Activated naive CD8-positive, alpha-beta T cell treated with anti-CD3 and anti-CD28 coated beads, Interleukin-2, amount 10 ng/mL, durations not matched to agents 7 days and 5 days (primary cell): ENCODE results near the gene PER2. TPM values are rescaled to one million over a fixed set of nuclear protein-coding genes. Genes with fewer than 3 reads are reported as not detected.
"Not testable (repeated sequence)": the region's sequence is repeated elsewhere in the genome, so short reads cannot be mapped to it uniquely, and the experiment has no call there.

ENCODE experiments used
- ATAC-seq: fragments of 150-1000 bp; cut with Tn5 transposase; one replicate; pipeline ENCODE4 v1.10.0; 2021; ENCODE audit warnings: low read depth, moderate library complexity
- POLR2A ChIA-PET: fragments of 350-600 bp; sonication (Branson Sonifier 250); formaldehyde crosslinking; loops from one replicate; lab custom pipeline; 2021; ENCODE audit warnings: antibody characterized with exemption; lab: Charles Lee
- DNase-seq: peaks from one replicate; pipeline ENCODE4 v3.0.0; 2021
- H3K27ac Mint-ChIP-seq: one replicate; pipeline ENCODE4 v1.8.0; 2022; ENCODE audit warnings: mild to moderate bottlenecking, mixed read lengths
- H3K27me3 Mint-ChIP-seq: one replicate; pipeline ENCODE4 v1.8.0; 2022; ENCODE audit warnings: mild to moderate bottlenecking, moderate library complexity, mixed read lengths
- H3K36me3 Mint-ChIP-seq: one replicate; pipeline ENCODE4 v1.8.0; 2021; ENCODE audit warnings: mild to moderate bottlenecking, mixed read lengths
- H3K4me1 Mint-ChIP-seq: one replicate; pipeline ENCODE4 v1.8.0; 2021; ENCODE audit warnings: mixed read lengths
- H3K4me3 Mint-ChIP-seq: one replicate; pipeline ENCODE4 v1.8.0; 2022; ENCODE audit warnings: mild to moderate bottlenecking, moderate library complexity, mixed read lengths
- H3K9me3 Mint-ChIP-seq: one replicate; pipeline ENCODE4 v1.8.0; 2021; ENCODE audit warnings: mixed read lengths
- total RNA-seq, 2 experiments: library from RNA; stranded (reverse); gene quantifications; one replicate each; pipeline ENCODE4 v1.2.3, GENCODE V29; 2021

PER2 gene
- total RNA-seq, 2 experiments from 2014 or later: 13.0 to 13.7 TPM

DNA sequence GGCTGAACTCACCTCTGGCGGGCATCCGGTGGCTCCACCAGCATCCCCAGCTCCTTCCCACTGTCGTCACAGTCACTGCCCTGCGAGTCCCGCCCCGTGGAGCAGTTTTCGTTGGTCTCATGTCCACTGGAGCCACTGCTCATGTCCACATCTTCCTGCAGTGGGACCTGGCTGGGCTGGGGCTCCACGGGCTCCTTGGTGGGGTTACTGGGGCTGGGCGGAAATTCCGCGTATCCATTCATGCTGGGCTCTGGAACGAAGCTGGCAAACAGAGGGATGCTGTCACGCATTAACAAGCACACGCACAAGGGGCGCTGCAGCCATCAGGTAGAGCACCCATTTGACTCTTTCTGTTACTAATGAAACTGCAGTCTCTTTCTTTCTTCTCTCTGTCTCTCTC, 10.7 kb downstream of the PER2 start:
- Mint-ChIP-seq H3K27me3 (no peaks in the 10 kb centered on the region), H3K4me1 (peaks cover 2% of the 10 kb centered on the region), H3K27ac (no peak overlapping the region), H3K4me3 (no peak overlapping the region), H3K36me3 (peaks cover 8% of the 10 kb centered on the region), H3K9me3 (no peaks in the 10 kb centered on the region)
- ATAC-seq (no peak), DNase-seq (no peak)
- POLR2A ChIA-PET: no interaction called here

- Mint-ChIP-seq H3K27ac (no peak overlapping the region), H3K9me3 (no peaks in the 10 kb centered on the region), H3K4me3 (no peak overlapping the region), H3K27me3 (no peaks in the 10 kb centered on the region), H3K36me3 (peaks cover 6% of the 10 kb centered on the region), H3K4me1 (no peaks in the 10 kb centered on the region)
- ATAC-seq (no peak), DNase-seq (no peak)
- POLR2A ChIA-PET: no interaction called here
These were observed 14.1 kb downstream of the PER2 start for GRCh38 chr2:238274152-238274865.

DNA sequence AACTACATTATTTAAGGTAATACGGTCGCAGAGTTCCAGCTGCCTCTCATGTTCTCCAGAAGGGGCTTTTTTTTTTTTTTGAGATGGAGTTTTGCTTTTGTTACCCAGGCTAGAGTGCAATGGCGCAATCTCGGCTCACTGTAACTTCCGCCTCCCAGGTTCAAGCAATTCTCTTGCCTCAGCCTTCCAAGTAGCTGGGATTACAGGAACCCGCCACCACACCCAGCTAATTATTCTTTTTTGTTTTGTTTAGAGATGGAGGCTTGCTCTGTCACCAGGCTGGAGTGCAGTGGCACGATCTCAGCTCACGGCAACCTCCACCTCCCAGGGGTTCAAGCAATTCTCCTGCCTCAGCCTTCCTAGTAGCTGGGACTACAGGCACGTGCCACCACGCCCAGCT, 15.0 kb downstream of the PER2 start:
- H3K9me3 Mint-ChIP-seq, H3K27me3 Mint-ChIP-seq, H3K36me3 Mint-ChIP-seq, ATAC-seq, H3K27ac Mint-ChIP-seq, H3K4me1 Mint-ChIP-seq, H3K4me3 Mint-ChIP-seq, POLR2A ChIA-PET, DNase-seq: not testable (repeated sequence)

GRCh38 chr2:238272156-238272555, 16.3 kb downstream of the PER2 start:
- no peak overlapping the region for H3K4me3 Mint-ChIP-seq
- no peak for ATAC-seq
- H3K36me3 Mint-ChIP-seq: peaks cover 9% of the 10 kb centered on the region
- no peak for DNase-seq
- H3K27me3 Mint-ChIP-seq: no peaks in the 10 kb centered on the region
- peaks cover 2% of the 10 kb centered on the region for H3K4me1 Mint-ChIP-seq
- POLR2A ChIA-PET: no interaction called here
- no peak overlapping the region for H3K27ac Mint-ChIP-seq
- no peaks in the 10 kb centered on the region for H3K9me3 Mint-ChIP-seq

GRCh38 chr2:238271686-238272085, 16.7 kb downstream of the PER2 start:
- H3K4me3 Mint-ChIP-seq, H3K27ac Mint-ChIP-seq, H3K4me1 Mint-ChIP-seq, DNase-seq, H3K36me3 Mint-ChIP-seq, POLR2A ChIA-PET, H3K27me3 Mint-ChIP-seq, H3K9me3 Mint-ChIP-seq, ATAC-seq: not testable (repeated sequence)

- POLR2A ChIA-PET: no interaction called here
- DNase-seq (no peak), ATAC-seq (no peak)
- Mint-ChIP-seq H3K36me3 (peaks cover 8% of the 10 kb centered on the region), H3K27me3 (no peaks in the 10 kb centered on the region), H3K4me3 (no peak overlapping the region), H3K4me1 (peaks cover 4% of the 10 kb centered on the region), H3K27ac (no peak overlapping the region), H3K9me3 (no peaks in the 10 kb centered on the region)
These were observed 17.3 kb downstream of the PER2 start for GRCh38 chr2:238271061-238271554.

DNA sequence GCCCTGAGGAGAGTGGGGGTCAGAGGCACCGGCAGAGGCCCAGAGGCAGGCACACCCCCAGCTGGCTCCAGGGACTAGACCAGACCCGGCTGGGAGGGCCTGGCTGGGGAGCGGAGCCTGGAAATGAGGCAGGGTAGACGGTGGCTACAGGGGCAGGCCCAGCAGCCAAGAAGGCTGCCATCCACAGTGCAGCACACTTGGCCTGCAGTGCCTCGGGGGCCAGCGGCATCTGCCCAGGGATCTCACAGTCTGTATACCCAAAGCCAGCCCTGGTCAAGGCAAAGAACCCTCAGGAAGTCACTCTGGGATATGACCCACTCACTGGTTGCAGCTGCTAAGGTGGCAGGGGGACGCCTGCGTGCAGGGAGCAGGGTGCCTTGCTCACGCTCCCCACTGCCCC, 17.8 kb downstream of the PER2 start:
- DNase-seq: no peak
- POLR2A ChIA-PET: interaction anchor here (0.7 kb wide), 1 partner anchor 109 kb away, joined by 3 read pairs; no protein-coding TSS in a partner anchor
- Mint-ChIP-seq H3K4me3 (no peak overlapping the region), H3K36me3 (peaks cover 8% of the 10 kb centered on the region), H3K27ac (no peak overlapping the region), H3K9me3 (no peaks in the 10 kb centered on the region), H3K4me1 (peaks cover 4% of the 10 kb centered on the region), H3K27me3 (no peaks in the 10 kb centered on the region)
- ATAC-seq: no peak

GRCh38 chr2:238269741-238270140, 18.7 kb downstream of the PER2 start:
- no peak overlapping the region for H3K4me3 Mint-ChIP-seq
- peaks cover 4% of the 10 kb centered on the region for H3K4me1 Mint-ChIP-seq
- DNase-seq: no peak
- H3K9me3 Mint-ChIP-seq: no peaks in the 10 kb centered on the region
- POLR2A ChIA-PET: no interaction called here
- no peaks in the 10 kb centered on the region for H3K27me3 Mint-ChIP-seq
- no peak overlapping the region for H3K27ac Mint-ChIP-seq
- no peak for ATAC-seq
- H3K36me3 Mint-ChIP-seq: peaks cover 10% of the 10 kb centered on the region

DNA sequence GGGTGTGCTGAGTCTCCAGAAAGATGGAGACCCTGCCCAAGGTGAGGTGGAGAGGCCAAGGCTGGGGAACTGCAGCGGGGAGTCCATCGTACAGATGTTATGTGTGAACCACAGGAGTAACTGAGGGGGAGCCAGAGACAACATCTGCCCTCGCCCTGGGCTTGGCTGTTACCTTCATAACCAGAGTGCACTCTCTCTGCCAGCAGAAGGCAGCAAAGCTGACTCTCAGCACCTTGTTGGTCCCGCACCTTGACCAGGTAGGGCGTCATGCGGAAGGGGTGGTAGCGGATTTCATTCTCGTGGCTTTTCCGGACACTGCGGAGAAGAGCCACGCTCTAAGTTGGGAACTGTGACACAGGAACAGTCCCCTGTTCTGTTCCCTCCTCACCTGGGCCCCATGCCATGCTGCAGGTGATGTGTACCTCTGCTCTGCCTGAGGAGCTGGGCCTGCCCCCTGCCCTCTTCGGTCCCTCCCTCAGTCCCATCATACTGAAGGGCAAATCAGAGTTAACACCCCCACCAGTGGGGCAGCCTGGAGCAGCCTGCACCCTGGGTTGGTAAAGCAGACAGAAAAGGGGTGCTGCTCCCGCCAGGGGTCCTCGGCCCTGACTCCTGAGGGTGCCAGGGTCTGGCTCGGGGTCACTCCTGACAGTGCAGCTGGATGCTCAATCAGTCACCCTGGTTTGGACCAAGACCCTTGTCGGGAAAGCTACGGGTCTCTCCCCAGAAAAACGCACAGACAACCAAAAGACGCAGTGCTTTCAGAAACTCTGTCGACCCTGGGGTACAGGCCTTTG, 20.3 kb downstream of the PER2 start:
- Mint-ChIP-seq H3K27ac (no peak overlapping the region), H3K9me3 (no peaks in the 10 kb centered on the region), H3K27me3 (no peaks in the 10 kb centered on the region), H3K4me3 (no peak overlapping the region), H3K36me3 (peaks cover 10% of the 10 kb centered on the region), H3K4me1 (peaks cover 10% of the 10 kb centered on the region)
- no peak for ATAC-seq
- DNase-seq: no peak
- POLR2A ChIA-PET: no interaction called here

DNA sequence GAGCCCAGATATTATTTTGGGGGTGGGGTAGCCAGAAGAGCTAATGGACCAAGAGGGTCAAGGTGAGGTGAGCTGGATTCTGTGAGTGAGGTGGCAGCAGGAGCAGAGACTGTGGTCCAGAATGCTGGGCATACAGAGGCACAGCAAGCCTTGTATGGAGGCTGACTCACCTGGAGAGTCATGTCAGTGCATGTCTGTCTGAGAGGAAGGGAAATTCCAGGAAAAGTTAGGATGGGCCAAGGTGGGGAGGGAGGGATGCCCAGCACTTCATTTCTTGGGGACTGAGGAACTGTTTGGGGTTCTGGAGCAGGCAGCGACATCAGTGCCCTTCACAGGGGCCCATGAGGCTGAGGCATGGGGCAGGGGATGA, 21.1 kb downstream of the PER2 start:
- DNase-seq (no peak), ATAC-seq (no peak)
- Mint-ChIP-seq H3K4me1 (peaks cover 10% of the 10 kb centered on the region), H3K4me3 (no peak overlapping the region), H3K27me3 (no peaks in the 10 kb centered on the region), H3K9me3 (no peaks in the 10 kb centered on the region), H3K36me3 (peaks cover 10% of the 10 kb centered on the region), H3K27ac (no peak overlapping the region)
- POLR2A ChIA-PET: no interaction called here

- Mint-ChIP-seq H3K27me3 (no peaks in the 10 kb centered on the region), H3K9me3 (no peaks in the 10 kb centered on the region), H3K36me3 (peaks cover 10% of the 10 kb centered on the region), H3K4me3 (no peak overlapping the region), H3K27ac (no peak overlapping the region), H3K4me1 (peaks cover 10% of the 10 kb centered on the region)
- no peak for DNase-seq
- no peak for ATAC-seq
- POLR2A ChIA-PET: no interaction called here
These were observed 22.8 kb downstream of the PER2 start for GRCh38 chr2:238265605-238266004.

DNA sequence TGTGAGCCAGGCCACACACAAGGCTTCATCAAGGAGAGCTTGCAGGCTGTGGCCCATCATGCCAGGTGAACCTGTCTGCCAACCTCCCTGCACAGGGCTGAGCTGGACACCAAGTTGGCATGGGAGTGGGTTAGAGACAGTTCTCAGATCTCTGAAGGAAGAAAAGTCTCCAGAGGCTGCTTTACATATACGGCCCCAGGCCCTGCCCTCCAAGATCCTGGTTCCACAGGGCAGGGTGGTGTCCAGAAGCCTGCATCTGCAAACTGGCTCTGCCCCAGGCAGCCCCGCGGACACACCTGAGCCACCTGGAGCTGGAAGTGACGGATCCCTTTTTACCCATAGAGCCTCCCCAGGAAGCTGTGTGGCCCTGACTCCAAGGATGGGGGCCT, 24.3 kb downstream of the PER2 start:
- POLR2A ChIA-PET: no interaction called here
- Mint-ChIP-seq H3K9me3 (no peaks in the 10 kb centered on the region), H3K36me3 (peaks cover 8% of the 10 kb centered on the region), H3K4me3 (no peak overlapping the region), H3K27me3 (no peaks in the 10 kb centered on the region), H3K4me1 (peaks cover 10% of the 10 kb centered on the region), H3K27ac (no peak overlapping the region)
- ATAC-seq: no peak
- DNase-seq: no peak

GRCh38 chr2:238263204-238264071, 25.0 kb downstream of the PER2 start:
- no peak overlapping the region for H3K27ac Mint-ChIP-seq
- no peak overlapping the region for H3K4me3 Mint-ChIP-seq
- ATAC-seq: peak; percentile 71
- peaks cover 8% of the 10 kb centered on the region for H3K36me3 Mint-ChIP-seq
- H3K9me3 Mint-ChIP-seq: no peaks in the 10 kb centered on the region
- peaks cover 10% of the 10 kb centered on the region for H3K4me1 Mint-ChIP-seq
- POLR2A ChIA-PET: no interaction called here
- no peaks in the 10 kb centered on the region for H3K27me3 Mint-ChIP-seq
- DNase-seq: peak; percentile 80
